GM20000 (cell line): ENCODE data around the gene NDUFAF8.

Experiments
- DNase-seq: peaks from one replicate; pipeline ENCODE4 v3.0.0; 2012; ENCODE audit warnings: low spot score
- TF ChIP-seq, protein P1 (sequence below): IDR thresholded peaks from 2 replicates; pipeline ENCODE4 v1.5.1; 2012; ENCODE audit warnings: mild to moderate bottlenecking, control low read depth; ENCODE audit errors: extremely low read depth, missing control alignments

NDUFAF8 gene

DNA sequence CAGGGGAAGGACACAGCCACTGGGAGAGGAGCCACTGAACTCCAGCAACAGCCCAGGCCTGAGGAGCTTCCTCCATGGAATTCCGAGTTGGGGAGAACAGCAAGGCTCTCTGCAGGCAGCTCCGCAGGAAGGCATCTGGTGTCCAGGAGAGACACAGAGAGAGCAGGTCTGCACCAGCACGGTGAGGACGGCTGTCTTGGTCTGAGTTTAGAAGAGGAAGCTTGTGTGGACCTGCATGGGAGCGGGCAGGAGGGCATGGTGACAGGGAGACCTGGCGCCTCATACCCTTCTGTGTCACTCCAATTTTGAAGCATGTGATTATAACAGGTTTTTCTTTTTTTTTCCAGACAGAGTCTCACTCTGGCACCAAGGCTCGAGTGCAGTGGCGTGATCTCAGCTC lies 49.6 kb downstream of the NDUFAF8 start:
- no peak for DNase-seq
- TF ChIP-seq, protein P1, sequence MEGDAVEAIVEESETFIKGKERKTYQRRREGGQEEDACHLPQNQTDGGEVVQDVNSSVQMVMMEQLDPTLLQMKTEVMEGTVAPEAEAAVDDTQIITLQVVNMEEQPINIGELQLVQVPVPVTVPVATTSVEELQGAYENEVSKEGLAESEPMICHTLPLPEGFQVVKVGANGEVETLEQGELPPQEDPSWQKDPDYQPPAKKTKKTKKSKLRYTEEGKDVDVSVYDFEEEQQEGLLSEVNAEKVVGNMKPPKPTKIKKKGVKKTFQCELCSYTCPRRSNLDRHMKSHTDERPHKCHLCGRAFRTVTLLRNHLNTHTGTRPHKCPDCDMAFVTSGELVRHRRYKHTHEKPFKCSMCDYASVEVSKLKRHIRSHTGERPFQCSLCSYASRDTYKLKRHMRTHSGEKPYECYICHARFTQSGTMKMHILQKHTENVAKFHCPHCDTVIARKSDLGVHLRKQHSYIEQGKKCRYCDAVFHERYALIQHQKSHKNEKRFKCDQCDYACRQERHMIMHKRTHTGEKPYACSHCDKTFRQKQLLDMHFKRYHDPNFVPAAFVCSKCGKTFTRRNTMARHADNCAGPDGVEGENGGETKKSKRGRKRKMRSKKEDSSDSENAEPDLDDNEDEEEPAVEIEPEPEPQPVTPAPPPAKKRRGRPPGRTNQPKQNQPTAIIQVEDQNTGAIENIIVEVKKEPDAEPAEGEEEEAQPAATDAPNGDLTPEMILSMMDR: no peak

DNA sequence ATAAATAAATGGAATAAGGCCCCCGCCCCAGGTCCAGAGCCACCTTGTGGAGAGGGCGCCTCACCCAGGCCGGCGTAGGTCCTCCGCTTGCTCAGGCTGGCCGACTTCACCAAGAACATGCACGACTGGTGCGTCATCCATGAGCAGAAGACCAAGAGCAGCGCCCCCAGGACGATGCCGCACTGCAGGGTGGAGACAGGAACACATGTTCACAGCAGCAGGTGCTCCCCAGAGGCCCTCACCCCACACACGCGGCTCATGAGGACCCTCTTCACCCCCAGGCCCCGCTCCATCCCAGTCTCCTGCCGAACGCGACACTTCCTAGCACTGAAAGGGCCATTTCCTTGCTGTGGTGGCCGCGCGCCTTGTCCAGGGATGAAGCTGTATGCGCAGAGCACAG lies 50.5 kb downstream of the NDUFAF8 start:
- TF ChIP-seq, protein P1: no peak

DNA sequence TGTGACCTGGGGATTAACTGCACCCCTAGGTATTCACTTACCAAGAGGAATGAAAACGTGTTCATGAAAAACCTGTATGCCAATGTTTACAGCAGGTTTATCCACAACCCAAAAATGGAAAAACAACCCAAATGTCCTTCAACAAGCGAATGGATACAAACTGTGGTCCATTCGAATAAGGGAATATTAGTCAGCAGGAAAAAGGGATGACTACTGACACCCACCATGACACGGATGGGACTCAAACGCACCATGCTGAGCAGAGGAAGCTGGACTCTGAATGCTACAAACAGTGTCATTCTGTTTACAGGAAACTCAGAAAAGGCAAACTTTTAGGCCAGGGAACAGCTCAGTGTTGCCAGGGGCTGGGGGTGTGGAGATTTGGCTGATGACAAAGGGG lies 51.1 kb downstream of the NDUFAF8 start:
- no peak for DNase-seq
- TF ChIP-seq, protein P1: no peak

More for the DNA sequence above, 50.5 kb downstream of the NDUFAF8 start:
- DNase-seq: no peak
